Mammary epithelial cell (primary cell): ENCODE data around the gene RGMA.

Experiments
- CTCF ChIP-seq, 2 donors: IDR thresholded peaks in 1 of 2; conservative IDR thresholded peaks in 1 of 2; 2 replicates each; pipeline ENCODE4 v1.5.1; 2011 to 2012; ENCODE audit warnings: inconsistent platforms in 2 of 2, low read length in 2 of 2, mild to moderate bottlenecking in 2 of 2, control low read depth in 1 of 2, low read depth in 1 of 2; ENCODE audit not compliant: insufficient read depth in 1 of 2; ENCODE audit errors: extremely low read depth in 1 of 2
- EZH2 ChIP-seq: IDR thresholded peaks from 2 replicates; pipeline ENCODE4 v1.6.1; 2012; ENCODE audit warnings: low read length, inconsistent platforms, borderline replicate concordance

- TF ChIP-seq CTCF (conservative IDR thresholded peaks at IDR 0.05 in 1 of 2, IDR thresholded peaks at IDR 0.05 in 1 of 2; ENCODE audit: extremely low read depth in 1 of 2, insufficient read depth in 1 of 2, low read depth in 1 of 2, low read length in 2 of 2) (no peak), EZH2 (no peak)
Measured at GRCh38 chr15:93041159-93041547, 47.9 kb downstream of the RGMA start.
